Endothelial cell of umbilical vein (primary cell): ENCODE data around the gene SUSD5. TPM values are rescaled to one million over a fixed set of nuclear protein-coding genes. Genes with fewer than 3 reads are reported as not detected.

Experiments used
- BruUV-seq: library from RNA; stranded (reverse); fragments of 400-500 nt; replicated peaks from 2 replicates; lab custom pipeline; 2021; lab: Mats Ljungman, UMichigan
- CTCF ChIA-PET: fragments of 300-600, 350-600 bp; sonication (Branson Sonifier 250); formaldehyde crosslinking; loops from one replicate; lab custom pipeline; 2021; ENCODE audit warnings: antibody characterized with exemption, inconsistent platforms; lab: Charles Lee
- POLR2A ChIA-PET: fragments of 300-600, 350-600 bp; sonication (Branson Sonifier 250); formaldehyde crosslinking; loops from one replicate; lab custom pipeline; 2021; ENCODE audit warnings: antibody characterized with exemption, inconsistent platforms; lab: Charles Lee
- DNase-seq: peaks from one replicate; pipeline ENCODE4 v3.0.0-alpha.2; 2011; ENCODE audit warnings: low read depth, low spot score
- FAIRE-seq: peaks from 2 replicates; lab custom pipeline; 2011; peaks lifted over from hg19 to GRCh38; lab: Jason Lieb, UNC
- H2AFZ ChIP-seq: 2 replicates; pipeline ENCODE4 v1.6.0; 2012; ENCODE audit warnings: low read depth, low read length, control low read depth, inconsistent platforms
- H3K27ac ChIP-seq: 2 replicates; pipeline ENCODE4 v1.5.1; 2011; ENCODE audit warnings: low read depth, mild to moderate bottlenecking, control low read depth, low read length, moderate library complexity; ENCODE audit not compliant: insufficient read depth
- H3K27me3 ChIP-seq, 2 experiments: 2 replicates each; pipeline versions ENCODE4 v1.6.0 to v1.6.1; 2011; ENCODE audit warnings: low read length in 2 of 2, mixed read lengths in 1 of 2; ENCODE audit not compliant: control insufficient read depth in 2 of 2, insufficient read depth in 2 of 2
- H3K36me3 ChIP-seq, 2 experiments: 2 replicates in 1 of 2; 3 replicates in 1 of 2; pipeline ENCODE4 v1.5.1; 2011; ENCODE audit warnings: low read length in 2 of 2, mild to moderate bottlenecking in 1 of 2, moderate library complexity in 1 of 2; ENCODE audit not compliant: control insufficient read depth in 2 of 2, insufficient read depth in 2 of 2; ENCODE audit errors: extremely low read depth in 1 of 2
- H3K4me1 ChIP-seq: 3 replicates; pipeline ENCODE4 v1.5.1; 2011; ENCODE audit warnings: mild to moderate bottlenecking, low read length; ENCODE audit not compliant: control insufficient read depth, insufficient read depth; ENCODE audit errors: extremely low read depth
- H3K4me2 ChIP-seq: 2 replicates; pipeline ENCODE4 v1.6.1; 2011; ENCODE audit warnings: low read length, control low read depth, mixed read lengths; ENCODE audit not compliant: insufficient read depth
- H3K4me3 ChIP-seq, 3 experiments: fragments of 200-600 bp in 1 of 3; sonication (generic), shearing (Covaris generic) in 1 of 3; replicated peaks in 1 of 3; 2 replicates each; pipeline ENCODE4 v1.5.1; 2011 to 2016; ENCODE audit warnings: control low read depth in 3 of 3, low read length in 3 of 3, mild to moderate bottlenecking in 2 of 3, inconsistent platforms in 1 of 3, low read depth in 1 of 3, moderate library complexity in 1 of 3; ENCODE audit not compliant: insufficient read depth in 1 of 3
- H3K79me2 ChIP-seq: 2 replicates; pipeline ENCODE4 v1.6.0; 2012; ENCODE audit warnings: low read length, inconsistent platforms; ENCODE audit not compliant: control insufficient read depth, insufficient read depth
- H3K9ac ChIP-seq: replicated peaks from 2 replicates; pipeline ENCODE3; 2011; ENCODE audit warnings: low read length, control low read depth; ENCODE audit not compliant: insufficient read depth; ENCODE audit errors: extremely low read depth
- H3K9me1 ChIP-seq: replicated peaks from 3 replicates; pipeline ENCODE4 v1.6.0; 2011; ENCODE audit warnings: mild to moderate bottlenecking, low read length; ENCODE audit not compliant: control insufficient read depth, insufficient read depth; ENCODE audit errors: extremely low read depth
- H3K9me3 ChIP-seq: replicated peaks from 2 replicates; pipeline ENCODE4 v1.5.1; 2012; ENCODE audit warnings: low read length, inconsistent platforms; ENCODE audit not compliant: control insufficient read depth, insufficient read depth
- H4K20me1 ChIP-seq: replicated peaks from 2 replicates; pipeline ENCODE3; 2011; ENCODE audit warnings: mild to moderate bottlenecking, low read length; ENCODE audit not compliant: control insufficient read depth, insufficient read depth; ENCODE audit errors: extremely low read depth
- FOS ChIP-seq: IDR thresholded peaks from 2 replicates; pipeline ENCODE4 v1.6.1; 2011; ENCODE audit warnings: mild to moderate bottlenecking, low read length, moderate library complexity, borderline replicate concordance; ENCODE audit not compliant: insufficient read depth
- GATA2 ChIP-seq: IDR thresholded peaks from 2 replicates; pipeline ENCODE4 v1.7.0; 2011; ENCODE audit warnings: low read depth, mild to moderate bottlenecking, moderate library complexity, mixed read lengths, low read length; ENCODE audit not compliant: insufficient read length, insufficient read depth
- JUN ChIP-seq: IDR thresholded peaks from 2 replicates; pipeline ENCODE4 v1.6.1; 2011; ENCODE audit warnings: borderline replicate concordance, low read depth; ENCODE audit not compliant: insufficient read length, insufficient read depth
- MYC ChIP-seq: IDR thresholded peaks from one replicate; pipeline ENCODE4 v1.6.1; 2011; ENCODE audit warnings: mild to moderate bottlenecking, low read depth, low read length
- POLR2A ChIP-seq: IDR thresholded peaks from 2 replicates; pipeline ENCODE4 v1.6.1; 2012; ENCODE audit warnings: low read depth, mild to moderate bottlenecking, control low read depth, low read length
- POLR2AphosphoS5 ChIP-seq: IDR thresholded peaks from 2 replicates; pipeline ENCODE4 v1.6.1; 2012; ENCODE audit warnings: low read depth, mild to moderate bottlenecking, control low read depth, low read length, moderate library complexity; ENCODE audit not compliant: insufficient read depth
- dilution Hi-C: fragments of 300-500 bp; cut with MboI; formaldehyde crosslinking; loops from one replicate; pipeline ENCODE4 v1.15.0; 2019; ENCODE audit warnings: low sequenced_read_pairs; ENCODE audit not compliant: extremely low pct_ligation_motif_present
- intact Hi-C: fragments of 100-400 bp; cut with micrococcal nuclease; formaldehyde crosslinking; loops from one replicate; pipeline ENCODE4 v1.10.0; 2022
- polyA plus RNA-seq, 4 experiments: library from polyadenylated mRNA; depleted of rRNA in 3 of 4; stranded (reverse) in 3 of 4; unstranded in 1 of 4; fragments of >200 nt; gene quantifications; 2 replicates each; pipeline versions ENCODE4 v1.2.1 to v1.2.3, GENCODE V29; 2011 to 2012; ENCODE audit warnings: missing spikeins in 1 of 4
- total RNA-seq: library from RNA; stranded (reverse); gene quantifications from 2 replicates; pipeline ENCODE4 v1.2.3, GENCODE V29; 2021
- TF ChIP-seq, protein P1 (sequence below), 2 donors: IDR thresholded peaks; 1 replicate in 1 of 2; 2 replicates in 1 of 2; pipeline ENCODE4 v1.5.1; 2011; ENCODE audit warnings: low read length in 2 of 2, mild to moderate bottlenecking in 2 of 2, moderate library complexity in 2 of 2, control low read depth in 1 of 2, inconsistent platforms in 1 of 2, low read depth in 1 of 2; ENCODE audit not compliant: insufficient read depth in 1 of 2; ENCODE audit errors: extremely low read depth in 1 of 2
- TF ChIP-seq, protein P2 (sequence below): IDR thresholded peaks from 2 replicates; pipeline ENCODE4 v1.6.1; 2011; ENCODE audit not compliant: insufficient read depth, insufficient read length

SUSD5 gene
- total and polyA plus RNA-seq, 2 donors (not counting 3 experiments of a cell fraction or from before 2014, with no cell fraction given), result 7.7 to 18.8 TPM

DNA sequence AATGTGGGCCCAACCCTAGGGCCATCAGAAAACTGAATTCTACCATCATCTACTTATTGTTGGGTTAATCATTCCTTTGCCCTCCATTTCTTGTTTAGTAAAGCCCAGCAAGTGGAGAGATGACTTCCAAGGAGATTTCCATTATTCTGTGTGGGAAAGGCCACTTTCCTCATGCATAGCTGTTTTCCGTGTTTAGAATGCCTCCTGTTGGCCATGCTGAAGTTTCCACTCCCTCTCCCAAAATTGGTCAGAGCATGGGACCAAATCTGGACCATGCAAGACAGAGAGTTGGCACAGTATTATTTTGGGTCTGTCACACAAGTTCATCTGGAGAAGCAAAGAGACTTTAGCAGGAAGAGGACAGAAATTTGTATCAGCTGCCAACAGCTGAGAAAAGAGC lies 15.3 kb upstream of the SUSD5 start:
- BruUV-seq, result no TSS peak
- Histone ChIP-seq H3K9me1 (no peaks in the 10 kb centered on the region), H2AFZ (no peak overlapping the region), H3K4me2 (no peak overlapping the region), H3K9ac (no peak overlapping the region), H3K27ac (no peak overlapping the region), H3K79me2 (no peaks in the 10 kb centered on the region), H4K20me1 (no peaks in the 10 kb centered on the region), H3K9me3 (no peaks in the 10 kb centered on the region), H3K27me3 (peaks cover 21 to 25% of the 10 kb centered on the region in 2 experiments), H3K4me3 (no peak overlapping the region), H3K36me3 (no peaks in the 10 kb centered on the region), H3K4me1 (no peaks in the 10 kb centered on the region)
- FAIRE-seq (no peak), DNase-seq (no peak)
- dilution Hi-C loops, result no loop called here
- intact Hi-C loops, result no loop called here
- CTCF ChIA-PET, result interaction anchor here (1.5 kb wide), 1 partner anchor 102 kb away, joined by 11 read pairs; no protein-coding TSS in a partner anchor
- POLR2A ChIA-PET, result no interaction called here
- TF ChIP-seq FOS (no peak), GATA2 (no peak)
- TF ChIP-seq, protein P1, sequence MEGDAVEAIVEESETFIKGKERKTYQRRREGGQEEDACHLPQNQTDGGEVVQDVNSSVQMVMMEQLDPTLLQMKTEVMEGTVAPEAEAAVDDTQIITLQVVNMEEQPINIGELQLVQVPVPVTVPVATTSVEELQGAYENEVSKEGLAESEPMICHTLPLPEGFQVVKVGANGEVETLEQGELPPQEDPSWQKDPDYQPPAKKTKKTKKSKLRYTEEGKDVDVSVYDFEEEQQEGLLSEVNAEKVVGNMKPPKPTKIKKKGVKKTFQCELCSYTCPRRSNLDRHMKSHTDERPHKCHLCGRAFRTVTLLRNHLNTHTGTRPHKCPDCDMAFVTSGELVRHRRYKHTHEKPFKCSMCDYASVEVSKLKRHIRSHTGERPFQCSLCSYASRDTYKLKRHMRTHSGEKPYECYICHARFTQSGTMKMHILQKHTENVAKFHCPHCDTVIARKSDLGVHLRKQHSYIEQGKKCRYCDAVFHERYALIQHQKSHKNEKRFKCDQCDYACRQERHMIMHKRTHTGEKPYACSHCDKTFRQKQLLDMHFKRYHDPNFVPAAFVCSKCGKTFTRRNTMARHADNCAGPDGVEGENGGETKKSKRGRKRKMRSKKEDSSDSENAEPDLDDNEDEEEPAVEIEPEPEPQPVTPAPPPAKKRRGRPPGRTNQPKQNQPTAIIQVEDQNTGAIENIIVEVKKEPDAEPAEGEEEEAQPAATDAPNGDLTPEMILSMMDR (IDR thresholded peaks at IDR 0.05; ENCODE audit: extremely low read depth in 1 of 2, insufficient read depth in 1 of 2, low read depth in 1 of 2, low read length in 2 of 2), result no peak

DNA sequence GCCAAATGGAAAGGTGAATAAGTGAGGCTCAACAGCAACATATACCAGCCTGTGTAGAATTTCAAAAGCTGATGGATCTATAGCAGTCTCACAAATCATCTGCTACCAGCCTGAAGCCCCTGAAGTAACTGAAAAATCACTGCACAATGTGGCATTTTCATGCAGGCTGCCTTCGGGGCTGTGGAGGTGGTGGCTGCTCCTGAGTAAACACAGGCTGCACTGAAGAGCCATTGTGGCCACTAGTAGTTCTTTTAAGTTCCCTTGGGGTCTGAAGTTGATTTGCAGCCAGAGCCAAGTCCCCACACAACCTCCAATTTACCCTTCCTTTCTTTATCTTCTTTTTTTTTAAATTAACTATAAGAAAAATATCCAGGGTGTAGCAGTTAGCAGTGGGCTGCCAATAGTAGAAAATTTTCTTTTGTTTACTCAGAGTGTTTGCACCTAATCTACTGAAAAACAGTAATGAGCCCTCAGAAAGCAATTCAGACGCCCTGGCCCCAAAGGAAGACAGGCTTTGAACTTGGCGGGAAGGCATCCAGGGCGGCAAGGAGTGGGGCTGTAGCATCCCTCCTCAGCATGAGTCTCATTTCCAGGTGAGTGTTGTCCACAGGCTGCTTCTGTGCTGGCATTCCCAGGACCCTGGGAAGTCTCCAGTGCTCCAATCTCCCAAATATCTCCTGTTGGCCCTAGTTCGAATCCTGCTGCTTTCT lies 13.3 kb upstream of the SUSD5 start:
- no peak overlapping the region for H3K9ac ChIP-seq
- intact Hi-C loops, result no loop called here
- no peaks in the 10 kb centered on the region for H4K20me1 ChIP-seq
- H3K9me3 ChIP-seq, result no peaks in the 10 kb centered on the region
- no peak overlapping the region for H2AFZ ChIP-seq
- FAIRE-seq, result no peak
- H3K9me1 ChIP-seq, result no peaks in the 10 kb centered on the region
- ChIA-PET POLR2A (no interaction called here), CTCF (no interaction called here)
- no peaks in the 10 kb centered on the region for H3K36me3 ChIP-seq
- peaks cover 21 to 25% of the 10 kb centered on the region in 2 experiments for H3K27me3 ChIP-seq
- H3K4me1 ChIP-seq, result no peaks in the 10 kb centered on the region
- TF ChIP-seq JUN (no peak), MYC (no peak), GATA2 (no peak), POLR2AphosphoS5 (no peak), POLR2A (no peak)
- TF ChIP-seq, protein P2, sequence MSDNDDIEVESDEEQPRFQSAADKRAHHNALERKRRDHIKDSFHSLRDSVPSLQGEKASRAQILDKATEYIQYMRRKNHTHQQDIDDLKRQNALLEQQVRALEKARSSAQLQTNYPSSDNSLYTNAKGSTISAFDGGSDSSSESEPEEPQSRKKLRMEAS, result no peak
- H3K4me3 ChIP-seq, result no peak overlapping the region
- no peaks in the 10 kb centered on the region for H3K79me2 ChIP-seq
- no TSS peak for BruUV-seq
- no peak for DNase-seq
- dilution Hi-C loops, result no loop called here
- H3K27ac ChIP-seq, result no peak overlapping the region
- no peak overlapping the region for H3K4me2 ChIP-seq
